ENCODE measurements around the gene FAM76A. TPM values are rescaled to one million over a fixed set of nuclear protein-coding genes. Genes with fewer than 3 reads are reported as not detected.
"Not testable (repeated sequence)": the region's sequence is repeated elsewhere in the genome, so short reads cannot be mapped to it uniquely, and the experiment has no call there.

FAM76A gene
- 10 to 100 TPM in 5 of 7 donors, 1 to 10 TPM in 2; 9.2 to 20.3 (median 15.7) TPM for total RNA-seq
- polyA plus RNA-seq: 1 to 10 TPM; 6.0 to 7.5 TPM
- long read RNA-seq, donor 1, transcript FAM76A-204 (9 exons, 3,567 nt): major isoform, 30 of 60 reads
- long read RNA-seq, donor 1, transcript FAM76A-203 (8 exons, 2,273 nt): minor isoform, 11 of 60 reads
- long read RNA-seq, donor 1, partial matches to known transcripts: 5 of 60 reads
- long read RNA-seq, donor 1, other reads (novel, unspliced or antisense): 14 of 60 reads
- long read RNA-seq, donor 2, partial matches to known transcripts: 0 of 3 reads
- long read RNA-seq, donor 2, other reads (novel, unspliced or antisense): 0 of 3 reads
- long read RNA-seq, donor 3, transcript FAM76A-204 (9 exons, 3,567 nt): major isoform, 7 of 9 reads
- long read RNA-seq, donor 3, partial matches to known transcripts: 0 of 9 reads
- long read RNA-seq, donor 3, other reads (novel, unspliced or antisense): 0 of 9 reads

- TF ChIP-seq EP300 (IDR thresholded peaks at IDR 0.05) (no peak), POLR2A (IDR thresholded peaks at IDR 0.05) (peak; percentile 73), CTCF (IDR thresholded peaks at IDR 0.05) (peak in 2 of 3 donors; percentile 15 to 48)
- Histone ChIP-seq H3K4me1 (ENCODE audit: insufficient read depth) (peaks cover 1% of the 10 kb centered on the region), H3K27ac (peak within 1 kb of the TSS; percentile 75 to 82), H3K36me3 (no peaks in the 10 kb centered on the region), H3K4me3 (peak within 1 kb of the TSS; percentile 76), H3K9me3 (no peaks in the 10 kb centered on the region), H3K27me3 (no peaks in the 10 kb centered on the region)
- peak; percentile 99 to 100 (median 100) for DNase-seq
- 1 to 2% (median 2%) methylated on average over 32 to 72 of the region's 72 CpGs for WGBS, 3 donors
- intact Hi-C loops (cut with DNase I): loop anchor here in 1 of 4 donors (1.0 to 10.0 kb wide), 2 partner anchors 48 to 61 kb away; partner anchors contain the start of gene STX12
Measured at GRCh38 chr1:27725374-27726172, at the start of gene FAM76A. FAM76A (plus strand) TSS chr1:27725961; CDS start chr1:27726081, 120 bp downstream.

GRCh38 chr1:27676410-27676809 lies 49.4 kb upstream of the FAM76A start:
- TF ChIP-seq CTCF (IDR thresholded peaks at IDR 0.05) (no peak), EP300 (IDR thresholded peaks at IDR 0.05) (no peak)
- Histone ChIP-seq H3K4me1 (ENCODE audit: insufficient read depth) (peaks cover 2% of the 10 kb centered on the region), H3K36me3 (no peaks in the 10 kb centered on the region), H3K9me3 (no peaks in the 10 kb centered on the region), H3K27me3 (no peaks in the 10 kb centered on the region), H3K27ac (no peak overlapping the region), H3K4me3 (no peak overlapping the region)
- DNase-seq: no peak
- intact Hi-C loops (cut with DNase I): no loop called here
- WGBS, 3 donors: 94 to 100% (median 100%) methylated on average over 1 of the region's 1 CpG

GRCh38 chr1:27678747-27679146 lies 47.0 kb upstream of the FAM76A start:
- H3K9me3 ChIP-seq: peaks cover 0 to 4% of the 10 kb centered on the region in 2 donors
- intact Hi-C loops (cut with DNase I): no loop called here
- no peaks in the 10 kb centered on the region for H3K4me1 ChIP-seq (ENCODE audit: insufficient read depth)
- H3K4me3 ChIP-seq: no peak overlapping the region
- TF ChIP-seq CTCF (IDR thresholded peaks at IDR 0.05) (no peak), POLR2A (IDR thresholded peaks at IDR 0.05) (no peak), EP300 (IDR thresholded peaks at IDR 0.05) (no peak)
- no peak for DNase-seq
- no peaks in the 10 kb centered on the region for H3K36me3 ChIP-seq
- H3K27me3 ChIP-seq: no peaks in the 10 kb centered on the region
- H3K27ac ChIP-seq: no peak overlapping the region

GRCh38 chr1:27680225-27680791 lies 45.5 kb upstream of the FAM76A start:
- 93 to 100% (median 96%) methylated on average over 2 of the region's 2 CpGs for WGBS, 3 donors

GRCh38 chr1:27681580-27681979 lies 44.2 kb upstream of the FAM76A start:
- H3K27me3 ChIP-seq; H3K9me3 ChIP-seq; intact Hi-C loops (cut with DNase I); H3K4me3 ChIP-seq; H3K27ac ChIP-seq; H3K4me1 ChIP-seq (ENCODE audit: insufficient read depth); H3K36me3 ChIP-seq; DNase-seq: not testable (repeated sequence)
- 94 to 98% (median 97%) methylated on average over 4 of the region's 4 CpGs for WGBS, 3 donors

More at GRCh38 chr1:27680225-27680791, 45.5 kb upstream of the FAM76A start:
- H3K27ac ChIP-seq; H3K27me3 ChIP-seq; DNase-seq; intact Hi-C loops (cut with DNase I); H3K36me3 ChIP-seq; H3K9me3 ChIP-seq; H3K4me3 ChIP-seq; H3K4me1 ChIP-seq (ENCODE audit: insufficient read depth): not testable (repeated sequence)

Data from ovary (tissue), 10 donors.